ENCODE results near the gene PCP4L1. TPM values are rescaled to one million over a fixed set of nuclear protein-coding genes. Genes with fewer than 3 reads are reported as not detected.
"Not testable (repeated sequence)": the region's sequence is repeated elsewhere in the genome, so short reads cannot be mapped to it uniquely, and the experiment has no call there.

PCP4L1 gene
- total and polyA plus RNA-seq, 2 donors (not counting 1 experiment from before 2014, with no cell fraction given) = not detected

GRCh38 chr1:161250829-161251228 lies 7.7 kb upstream of the PCP4L1 start:
- no peak overlapping the region for H3K9ac ChIP-seq (ENCODE audit: insufficient read depth, low read length)

GRCh38 chr1:161251579-161251978 lies 7.0 kb upstream of the PCP4L1 start:
- TF ChIP-seq EZH2 (IDR thresholded peaks at IDR 0.05; ENCODE audit: low read length, missing control alignments) (no peak), CTCF (conservative IDR thresholded peaks at IDR 0.05 in 1 of 2, IDR thresholded peaks at IDR 0.05 in 1 of 2; ENCODE audit: low read depth in 1 of 2, low read length in 2 of 2) (no peak)
- Histone ChIP-seq H3K9me3 (ENCODE audit: control insufficient read depth, insufficient read depth, low read depth, low read length) (no peaks in the 10 kb centered on the region), H3K27me3 (ENCODE audit: control insufficient read depth, insufficient read depth, low read length) (peaks cover 3% of the 10 kb centered on the region), H3K4me2 (ENCODE audit: extremely low read depth, insufficient read depth, low read length) (no peak overlapping the region), H4K20me1 (ENCODE audit: control insufficient read depth, extremely low read depth, insufficient read depth, low read length) (no peaks in the 10 kb centered on the region), H3K27ac (ENCODE audit: insufficient read depth, low read length) (no peak overlapping the region), H2AFZ (ENCODE audit: low read length) (no peak overlapping the region), H3K9ac (ENCODE audit: insufficient read depth, low read length) (no peak overlapping the region), H3K4me3 (replicated peaks in 1 of 4; ENCODE audit: control extremely low read depth in 1 of 4, insufficient read depth in 1 of 4, low read depth in 3 of 4, low read length in 4 of 4) (no peak overlapping the region), H3K4me1 (ENCODE audit: control insufficient read depth, extremely low read depth, insufficient read depth, low read length) (no peaks in the 10 kb centered on the region), H3K79me2 (ENCODE audit: control insufficient read depth, insufficient read depth, low read length) (no peaks in the 10 kb centered on the region), H3K36me3 (ENCODE audit: control insufficient read depth, insufficient read depth, low read length) (no peaks in the 10 kb centered on the region)
- DNase-seq (ENCODE audit: low read depth in 2 of 2) = no peak

More at GRCh38 chr1:161250829-161251228, 7.7 kb upstream of the PCP4L1 start:
- no peaks in the 10 kb centered on the region for H3K9me3 ChIP-seq (ENCODE audit: control insufficient read depth, insufficient read depth, low read depth, low read length)
- no peaks in the 10 kb centered on the region for H3K79me2 ChIP-seq (ENCODE audit: control insufficient read depth, insufficient read depth, low read length)
- H3K4me1 ChIP-seq (ENCODE audit: control insufficient read depth, extremely low read depth, insufficient read depth, low read length) = no peaks in the 10 kb centered on the region
- H2AFZ ChIP-seq (ENCODE audit: low read length) = no peak overlapping the region
- DNase-seq (ENCODE audit: low read depth in 2 of 2) = no peak
- H3K36me3 ChIP-seq (ENCODE audit: control insufficient read depth, insufficient read depth, low read length) = no peaks in the 10 kb centered on the region
- no peak overlapping the region for H3K4me2 ChIP-seq (ENCODE audit: extremely low read depth, insufficient read depth, low read length)
- no peaks in the 10 kb centered on the region for H4K20me1 ChIP-seq (ENCODE audit: control insufficient read depth, extremely low read depth, insufficient read depth, low read length)
- no peak for TF ChIP-seq EZH2 (IDR thresholded peaks at IDR 0.05; ENCODE audit: low read length, missing control alignments)
- TF ChIP-seq CTCF (conservative IDR thresholded peaks at IDR 0.05 in 1 of 2, IDR thresholded peaks at IDR 0.05 in 1 of 2; ENCODE audit: low read depth in 1 of 2, low read length in 2 of 2) = no peak
- no peak overlapping the region for H3K4me3 ChIP-seq (replicated peaks in 1 of 4; ENCODE audit: control extremely low read depth in 1 of 4, insufficient read depth in 1 of 4, low read depth in 3 of 4, low read length in 4 of 4)
- H3K27me3 ChIP-seq (ENCODE audit: control insufficient read depth, insufficient read depth, low read length) = peaks cover 3% of the 10 kb centered on the region
- no peak overlapping the region for H3K27ac ChIP-seq (ENCODE audit: insufficient read depth, low read length)

DNA sequence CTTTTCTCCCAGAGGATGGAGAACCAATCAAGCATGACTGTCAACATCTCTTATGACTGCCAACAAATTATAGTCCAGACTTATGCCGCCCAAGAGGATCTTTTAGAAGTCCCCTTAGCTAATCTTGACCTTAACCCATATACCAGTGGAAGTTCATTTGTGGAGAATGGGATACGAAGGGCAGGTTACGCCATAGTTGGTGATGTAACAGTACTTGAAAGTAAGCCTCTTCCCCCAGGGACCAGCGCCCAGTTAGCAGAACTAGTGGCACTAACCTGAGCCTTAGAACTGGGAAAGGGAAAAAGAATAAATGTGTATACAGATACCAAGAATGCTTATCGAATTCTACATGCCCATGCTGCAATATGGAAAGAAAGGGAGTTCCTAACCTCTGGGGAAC lies 3.2 kb upstream of the PCP4L1 start:
- not testable (repeated sequence) for H4K20me1 ChIP-seq (ENCODE audit: control insufficient read depth, extremely low read depth, insufficient read depth, low read length); H3K9me3 ChIP-seq (ENCODE audit: control insufficient read depth, insufficient read depth, low read depth, low read length); H3K9ac ChIP-seq (ENCODE audit: insufficient read depth, low read length)

GRCh38 chr1:161255955-161256520 lies 2.5 kb upstream of the PCP4L1 start:
- DNase-seq (ENCODE audit: low read depth in 2 of 2); H3K9me3 ChIP-seq (ENCODE audit: control insufficient read depth, insufficient read depth, low read depth, low read length); H4K20me1 ChIP-seq (ENCODE audit: control insufficient read depth, extremely low read depth, insufficient read depth, low read length); H2AFZ ChIP-seq (ENCODE audit: low read length); H3K4me3 ChIP-seq (replicated peaks in 1 of 4; ENCODE audit: control extremely low read depth in 1 of 4, insufficient read depth in 1 of 4, low read depth in 3 of 4, low read length in 4 of 4); H3K36me3 ChIP-seq (ENCODE audit: control insufficient read depth, insufficient read depth, low read length); H3K4me1 ChIP-seq (ENCODE audit: control insufficient read depth, extremely low read depth, insufficient read depth, low read length); H3K27ac ChIP-seq (ENCODE audit: insufficient read depth, low read length); H3K9ac ChIP-seq (ENCODE audit: insufficient read depth, low read length); H3K4me2 ChIP-seq (ENCODE audit: extremely low read depth, insufficient read depth, low read length); H3K79me2 ChIP-seq (ENCODE audit: control insufficient read depth, insufficient read depth, low read length): not testable (repeated sequence)
- H3K27me3 ChIP-seq (ENCODE audit: control insufficient read depth, insufficient read depth, low read length) = peaks cover 29% of the 10 kb centered on the region

More for the DNA sequence above, 3.2 kb upstream of the PCP4L1 start:
- not testable (repeated sequence) for H3K36me3 ChIP-seq (ENCODE audit: control insufficient read depth, insufficient read depth, low read length); H3K4me1 ChIP-seq (ENCODE audit: control insufficient read depth, extremely low read depth, insufficient read depth, low read length); H3K4me3 ChIP-seq (replicated peaks in 1 of 4; ENCODE audit: control extremely low read depth in 1 of 4, insufficient read depth in 1 of 4, low read depth in 3 of 4, low read length in 4 of 4); DNase-seq (ENCODE audit: low read depth in 2 of 2); H2AFZ ChIP-seq (ENCODE audit: low read length); H3K27ac ChIP-seq (ENCODE audit: insufficient read depth, low read length); H3K79me2 ChIP-seq (ENCODE audit: control insufficient read depth, insufficient read depth, low read length); H3K4me2 ChIP-seq (ENCODE audit: extremely low read depth, insufficient read depth, low read length)
- H3K27me3 ChIP-seq (ENCODE audit: control insufficient read depth, insufficient read depth, low read length) = peaks cover 22% of the 10 kb centered on the region

DNA sequence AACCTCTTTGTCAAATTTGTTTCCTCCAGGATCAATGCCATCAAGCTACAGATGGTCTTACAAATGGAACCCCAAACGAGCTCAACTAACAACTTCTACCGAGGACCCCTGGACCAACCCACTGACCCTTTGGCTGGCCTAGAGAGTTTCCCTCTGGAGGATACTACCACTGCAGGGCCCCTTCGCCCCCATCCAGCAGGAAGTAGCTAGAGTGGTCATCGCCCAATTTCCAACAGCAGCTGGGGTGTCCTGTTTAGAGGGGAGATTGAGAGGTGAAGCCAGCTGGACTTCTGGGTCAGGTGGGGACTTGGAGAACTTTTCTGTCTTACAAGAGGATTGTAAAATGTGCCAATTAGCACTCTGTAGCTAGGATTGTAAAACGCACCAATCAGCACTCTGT lies 1.4 kb upstream of the PCP4L1 start:
- H3K4me3 ChIP-seq (replicated peaks in 1 of 4; ENCODE audit: control extremely low read depth in 1 of 4, insufficient read depth in 1 of 4, low read depth in 3 of 4, low read length in 4 of 4); H3K4me1 ChIP-seq (ENCODE audit: control insufficient read depth, extremely low read depth, insufficient read depth, low read length); H4K20me1 ChIP-seq (ENCODE audit: control insufficient read depth, extremely low read depth, insufficient read depth, low read length); H3K79me2 ChIP-seq (ENCODE audit: control insufficient read depth, insufficient read depth, low read length); H3K4me2 ChIP-seq (ENCODE audit: extremely low read depth, insufficient read depth, low read length); H3K27ac ChIP-seq (ENCODE audit: insufficient read depth, low read length); DNase-seq (ENCODE audit: low read depth in 2 of 2); H2AFZ ChIP-seq (ENCODE audit: low read length); H3K9me3 ChIP-seq (ENCODE audit: control insufficient read depth, insufficient read depth, low read depth, low read length); H3K36me3 ChIP-seq (ENCODE audit: control insufficient read depth, insufficient read depth, low read length); H3K9ac ChIP-seq (ENCODE audit: insufficient read depth, low read length): not testable (repeated sequence)
- peaks cover 37% of the 10 kb centered on the region for H3K27me3 ChIP-seq (ENCODE audit: control insufficient read depth, insufficient read depth, low read length)
